ENCODE results near the gene MPZL3.
"Not testable (repeated sequence)": the region's sequence is repeated elsewhere in the genome, so short reads cannot be mapped to it uniquely, and the experiment has no call there.

The MPZL3 gene

GRCh38 chr11:118211006-118211405 lies 41.2 kb downstream of the MPZL3 start:
- peak; percentile 12 for DNase-seq

- DNase-seq = no peak
These were observed 41.8 kb downstream of the MPZL3 start for GRCh38 chr11:118210323-118210722.

GRCh38 chr11:118209033-118209432 lies 43.1 kb downstream of the MPZL3 start:
- DNase-seq = no peak

GRCh38 chr11:118207079-118207478 lies 45.1 kb downstream of the MPZL3 start:
- no peak for DNase-seq

GRCh38 chr11:118206391-118207031 lies 45.7 kb downstream of the MPZL3 start:
- DNase-seq = no peak

- DNase-seq = no peak
These were observed 46.4 kb downstream of the MPZL3 start for GRCh38 chr11:118205606-118206378.

- no peak for DNase-seq
These were observed 49.4 kb downstream of the MPZL3 start for GRCh38 chr11:118202599-118203422.

GRCh38 chr11:118201966-118202365 lies 50.2 kb downstream of the MPZL3 start:
- no peak for DNase-seq

- no peak for DNase-seq
These were observed 51.1 kb downstream of the MPZL3 start for GRCh38 chr11:118200901-118201680.

GRCh38 chr11:118200497-118200896 lies 51.7 kb downstream of the MPZL3 start:
- DNase-seq = no peak

GRCh38 chr11:118199135-118199534 lies 53.0 kb downstream of the MPZL3 start:
- no peak for DNase-seq

GRCh38 chr11:118198370-118198769 lies 53.8 kb downstream of the MPZL3 start:
- DNase-seq = peak; percentile 51

GRCh38 chr11:118194835-118195627 lies 57.1 kb downstream of the MPZL3 start:
- DNase-seq = peak; percentile 50

- DNase-seq = no peak
These were observed 58.1 kb downstream of the MPZL3 start for GRCh38 chr11:118193910-118194566.

- DNase-seq = not testable (repeated sequence)
These were observed 59.3 kb downstream of the MPZL3 start for GRCh38 chr11:118192817-118193216.

- not testable (repeated sequence) for DNase-seq
These were observed 61.1 kb downstream of the MPZL3 start for GRCh38 chr11:118190942-118191506.

GRCh38 chr11:118186346-118187107 lies 65.6 kb downstream of the MPZL3 start:
- DNase-seq = no peak

- DNase-seq = no peak
These were observed 67.2 kb downstream of the MPZL3 start for GRCh38 chr11:118184784-118185579.

GRCh38 chr11:118183691-118184090 lies 68.5 kb downstream of the MPZL3 start:
- not testable (repeated sequence) for DNase-seq

Measured in fibroblast of skin of right biceps (primary cell).